K562 (cell line): ENCODE data around the gene RETREG1.

ENCODE experiments used
- ADNP ChIP-seq: fragments of 200-800 bp; sonication (Bioruptor generic); IDR thresholded peaks from 2 replicates; pipeline ENCODE4 v1.6.1; 2016; ENCODE audit warnings: missing genetic modification characterization, missing compliant biosample characterization
- CBX5 ChIP-seq: IDR thresholded peaks from 2 replicates; pipeline ENCODE4 v1.6.1; 2014; ENCODE audit warnings: low read depth, borderline replicate concordance
- CTCF ChIP-seq, 3 experiments: IDR thresholded peaks in 2 of 3; conservative IDR thresholded peaks in 1 of 3; 2 replicates each; pipeline ENCODE4 v1.5.1; 2011 to 2012; ENCODE audit warnings: low read length in 3 of 3, mild to moderate bottlenecking in 3 of 3, control low read depth in 2 of 3, improper control_type of control experiment in 1 of 3, inconsistent platforms in 1 of 3, low read depth in 1 of 3, mixed read lengths in 1 of 3, moderate library complexity in 1 of 3; ENCODE audit not compliant: insufficient read depth in 2 of 3
- FOXJ3 ChIP-seq: sonication (generic); formaldehyde crosslinking; IDR thresholded peaks from 2 replicates; pipeline ENCODE4 v1.4.0; 2020; ENCODE audit warnings: mild to moderate bottlenecking, missing genetic modification reagents
- MIER1 ChIP-seq: fragments of 450-650 bp; IDR thresholded peaks from 2 replicates; pipeline ENCODE4 v1.6.1; 2016; ENCODE audit warnings: antibody characterized with exemption, mild to moderate bottlenecking, low read depth
- MYNN ChIP-seq, 2 experiments: sonication (generic); formaldehyde crosslinking in 1 of 2; IDR thresholded peaks; 2 replicates each; pipeline versions ENCODE4 v1.5.0 to v1.6.1; 2016 to 2020; ENCODE audit warnings: antibody characterized with exemption in 1 of 2, missing genetic modification reagents in 1 of 2
- NR4A1 ChIP-seq, 2 experiments: fragments of 250-450 bp in 1 of 2; fragments of 450-650 bp in 1 of 2; sonication (Bioruptor Pico) in 1 of 2; IDR thresholded peaks; 2 replicates each; pipeline versions ENCODE4 v1.4.0 to v1.6.1; 2016 to 2020; ENCODE audit warnings: mild to moderate bottlenecking in 2 of 2, missing compliant biosample characterization in 1 of 2, missing genetic modification characterization in 1 of 2, moderate library complexity in 1 of 2
- POLR2AphosphoS2 ChIP-seq: IDR thresholded peaks from 2 replicates; pipeline ENCODE4 v1.6.1; 2012; ENCODE audit warnings: low read length, improper control_type of control experiment
- POLR2AphosphoS5 ChIP-seq: IDR thresholded peaks from 2 replicates; pipeline ENCODE4 v1.6.1; 2011; ENCODE audit warnings: mild to moderate bottlenecking, low read depth, low read length, moderate library complexity; ENCODE audit not compliant: control insufficient read depth, insufficient read depth
- POLR2H ChIP-seq: IDR thresholded peaks from 2 replicates; pipeline ENCODE4 v1.6.1; 2016; ENCODE audit warnings: missing genetic modification characterization, low read depth, mild to moderate bottlenecking, control low read depth, missing compliant biosample characterization, moderate library complexity
- RAD21 ChIP-seq, 2 experiments: fragments of 250-450 bp in 1 of 2; fragments of 450-650 bp in 1 of 2; sonication (Bioruptor Pico) in 1 of 2; formaldehyde crosslinking in 1 of 2; IDR thresholded peaks in 1 of 2; conservative IDR thresholded peaks in 1 of 2; 2 replicates each; pipeline versions ENCODE4 v1.4.0 to v1.8.0; 2020 to 2022; ENCODE audit warnings: mild to moderate bottlenecking in 2 of 2, moderate library complexity in 1 of 2
- SRSF7 ChIP-seq: fragments of 200-400 bp; formaldehyde crosslinking; optimal IDR thresholded peaks from 2 replicates; pipeline ENCODE3; 2017; ENCODE audit warnings: mild to moderate bottlenecking, low read depth, low read length
- ZNF184 ChIP-seq: sonication (generic); formaldehyde crosslinking; IDR thresholded peaks from 2 replicates; pipeline ENCODE4 v1.5.0; 2020; ENCODE audit warnings: missing genetic modification reagents

- TF ChIP-seq FOXJ3 (CRISPR knock-in tag) (no peak), CBX5 (no peak), ADNP (tag) (no peak), NR4A1 (CRISPR knock-in tag; IDR thresholded peaks at IDR 0.05) (no peak), NR4A1 (tag; IDR thresholded peaks at IDR 0.05) (no peak), POLR2AphosphoS5 (no peak), POLR2AphosphoS2 (no peak), MIER1 (no peak), CTCF (IDR thresholded peaks at IDR 0.05 in 2 of 3, conservative IDR thresholded peaks at IDR 0.05 in 1 of 3; ENCODE audit: insufficient read depth in 2 of 3, low read depth in 1 of 3, low read length in 3 of 3) (no peak), RAD21 (CRISPR knock-in tag; conservative IDR thresholded peaks at IDR 0.05 in 1 of 2, IDR thresholded peaks at IDR 0.05 in 1 of 2) (no peak; a peak in 1 of 4 replicates), SRSF7 (no peak), POLR2H (tag) (no peak), ZNF184 (CRISPR knock-in tag) (no peak), MYNN (IDR thresholded peaks at IDR 0.05) (no peak), MYNN (CRISPR knock-in tag; IDR thresholded peaks at IDR 0.05) (no peak)
Observed at GRCh38 chr5:16521521-16522483, 95.0 kb downstream of the RETREG1 start.
